Measurements from ENCODE around the gene FAM240A. TPM values are rescaled to one million over a fixed set of nuclear protein-coding genes. Genes with fewer than 3 reads are reported as not detected.
"Not testable (repeated sequence)": the region's sequence is repeated elsewhere in the genome, so short reads cannot be mapped to it uniquely, and the experiment has no call there.

FAM240A gene
- total RNA-seq, 4 donors from 2014 or later, result not detected

DNA sequence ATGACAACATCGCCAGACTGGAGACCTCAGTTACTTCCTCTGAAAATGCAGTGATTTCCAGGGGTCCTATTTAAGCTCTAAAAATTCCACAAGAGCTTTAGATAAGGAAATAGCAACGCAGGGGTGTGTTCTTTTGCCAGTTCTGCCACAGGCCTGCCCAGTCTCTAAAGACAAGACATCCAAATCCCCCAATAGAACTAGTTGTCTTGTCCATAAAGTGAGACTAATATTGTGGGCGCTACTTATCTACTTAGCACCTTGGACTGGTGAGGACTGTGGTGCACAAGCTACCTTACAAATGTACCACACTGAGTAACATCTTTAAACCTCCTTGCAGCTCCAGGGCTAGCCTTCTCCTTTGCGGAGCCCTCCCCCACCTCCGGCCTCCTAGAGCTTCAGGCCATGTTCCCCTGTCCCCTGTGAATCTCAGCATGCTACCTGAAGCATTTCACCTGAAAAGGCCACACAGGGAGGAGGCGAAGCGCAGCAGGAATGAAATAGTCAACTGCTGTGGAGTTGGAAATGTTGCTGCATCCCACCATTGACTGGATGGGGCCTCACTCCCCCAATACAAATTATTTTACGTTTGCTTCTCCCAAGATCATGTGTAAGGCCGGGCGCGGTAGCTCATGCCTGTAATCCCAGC is 36.6 kb upstream of the FAM240A start:
- no peak for DNase-seq
- no peaks in the 10 kb centered on the region for H3K36me3 ChIP-seq
- whole genome bisulfite sequencing, 2 donors (ENCODE audit: low coverage in 1 of 2), result 86 to 100% methylated on average over 1 to 11 of the region's 11 CpGs
- peaks cover 0 to 24% (median 11%) of the 10 kb centered on the region in 4 donors for H3K4me1 ChIP-seq
- intact Hi-C loops (cut with DNase I; ENCODE audit: low total_unique reads) (no loop called here), in situ Hi-C loops (cut with MboI; ENCODE audit: low pct_ligation_motif_present in 1 of 4, low pct_unique_long_range_greater_than_20kb in 1 of 4, low sequenced_read_pairs in 3 of 4) (no loop called here)
- TF ChIP-seq EP300 (IDR thresholded peaks at IDR 0.05; ENCODE audit: low read depth) (no peak), POLR2AphosphoS5 (IDR thresholded peaks at IDR 0.05) (no peak), POLR2A (IDR thresholded peaks at IDR 0.05) (no peak)
- TF ChIP-seq, protein P1, sequence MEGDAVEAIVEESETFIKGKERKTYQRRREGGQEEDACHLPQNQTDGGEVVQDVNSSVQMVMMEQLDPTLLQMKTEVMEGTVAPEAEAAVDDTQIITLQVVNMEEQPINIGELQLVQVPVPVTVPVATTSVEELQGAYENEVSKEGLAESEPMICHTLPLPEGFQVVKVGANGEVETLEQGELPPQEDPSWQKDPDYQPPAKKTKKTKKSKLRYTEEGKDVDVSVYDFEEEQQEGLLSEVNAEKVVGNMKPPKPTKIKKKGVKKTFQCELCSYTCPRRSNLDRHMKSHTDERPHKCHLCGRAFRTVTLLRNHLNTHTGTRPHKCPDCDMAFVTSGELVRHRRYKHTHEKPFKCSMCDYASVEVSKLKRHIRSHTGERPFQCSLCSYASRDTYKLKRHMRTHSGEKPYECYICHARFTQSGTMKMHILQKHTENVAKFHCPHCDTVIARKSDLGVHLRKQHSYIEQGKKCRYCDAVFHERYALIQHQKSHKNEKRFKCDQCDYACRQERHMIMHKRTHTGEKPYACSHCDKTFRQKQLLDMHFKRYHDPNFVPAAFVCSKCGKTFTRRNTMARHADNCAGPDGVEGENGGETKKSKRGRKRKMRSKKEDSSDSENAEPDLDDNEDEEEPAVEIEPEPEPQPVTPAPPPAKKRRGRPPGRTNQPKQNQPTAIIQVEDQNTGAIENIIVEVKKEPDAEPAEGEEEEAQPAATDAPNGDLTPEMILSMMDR (IDR thresholded peaks at IDR 0.05), result no peak
- no peak overlapping the region for H3K27ac ChIP-seq
- peaks cover 11% of the 10 kb centered on the region for H3K27me3 ChIP-seq
- H3K9me3 ChIP-seq, result no peaks in the 10 kb centered on the region
- H3K4me3 ChIP-seq, result no peak overlapping the region

DNA sequence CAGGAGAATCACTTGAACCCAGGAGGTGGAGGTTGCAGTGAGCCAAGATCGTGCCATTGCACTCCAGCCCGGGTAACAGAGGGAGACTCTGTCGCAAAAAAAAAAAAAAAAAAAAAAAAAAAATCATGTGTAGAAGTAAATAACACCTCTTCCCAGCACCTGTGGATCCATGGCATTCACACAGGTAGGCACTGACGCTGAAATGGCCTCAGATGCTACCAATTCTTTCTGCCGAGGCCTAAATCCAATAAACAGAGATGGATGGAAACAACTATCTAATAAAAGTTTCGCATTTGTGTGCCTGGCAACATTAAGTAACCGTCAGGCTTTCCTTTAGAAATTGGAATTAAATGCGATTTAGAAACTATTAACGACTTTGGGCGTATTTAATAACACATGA is 35.9 kb upstream of the FAM240A start:
- H3K9me3 ChIP-seq, result no peaks in the 10 kb centered on the region
- in situ Hi-C loops (cut with MboI; ENCODE audit: low pct_ligation_motif_present in 1 of 4, low pct_unique_long_range_greater_than_20kb in 1 of 4, low sequenced_read_pairs in 3 of 4), result no loop called here

DNA sequence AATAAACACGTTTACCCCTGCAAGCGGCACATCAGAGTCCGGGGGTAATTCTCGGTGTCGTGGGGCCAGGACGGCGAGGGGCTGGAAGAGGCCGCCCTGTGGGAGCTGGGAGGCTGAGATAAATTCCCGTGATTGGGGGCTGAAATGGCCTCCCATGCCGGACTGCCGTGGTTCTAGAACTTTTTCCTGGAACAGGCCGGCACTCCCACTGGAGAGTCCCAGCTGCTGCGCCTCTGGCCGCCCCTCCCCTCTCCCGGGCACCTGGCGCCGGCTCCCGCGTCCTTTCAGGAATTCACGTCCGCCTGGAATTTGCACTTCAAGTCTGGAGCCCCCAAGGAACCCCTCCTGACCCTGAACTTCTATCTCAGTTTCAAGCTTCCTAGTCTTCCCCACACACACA is 35.4 kb upstream of the FAM240A start:
- 58% methylated on average over 16 of the region's 21 CpGs; no CpG with 5 or more reads in 1 of the 2 donors for WGBS, 2 donors (ENCODE audit: low coverage in 1 of 2)
- TF ChIP-seq POLR2AphosphoS5 (IDR thresholded peaks at IDR 0.05) (no peak), POLR2A (IDR thresholded peaks at IDR 0.05) (no peak)
- TF ChIP-seq, protein P1 (IDR thresholded peaks at IDR 0.05), result no peak
- H3K27ac ChIP-seq, result no peak overlapping the region
- H3K36me3 ChIP-seq, result no peaks in the 10 kb centered on the region
- H3K27me3 ChIP-seq, result peaks cover 11% of the 10 kb centered on the region
- in situ Hi-C loops (cut with MboI; ENCODE audit: low pct_ligation_motif_present in 1 of 4, low pct_unique_long_range_greater_than_20kb in 1 of 4, low sequenced_read_pairs in 3 of 4) (no loop called here), intact Hi-C loops (cut with DNase I; ENCODE audit: low total_unique reads) (no loop called here)
- no peak overlapping the region for H3K4me3 ChIP-seq
- H3K9me3 ChIP-seq, result no peaks in the 10 kb centered on the region
- no peak for DNase-seq
- H3K4me1 ChIP-seq, result peaks cover 0 to 24% (median 11%) of the 10 kb centered on the region in 4 donors

More for the DNA sequence above, 35.9 kb upstream of the FAM240A start:
- Histone ChIP-seq H3K27ac (no peak overlapping the region), H3K36me3 (no peaks in the 10 kb centered on the region), H3K27me3 (peaks cover 11% of the 10 kb centered on the region), H3K4me1 (peaks cover 0 to 24% (median 11%) of the 10 kb centered on the region in 4 donors), H3K4me3 (no peak overlapping the region)
- TF ChIP-seq POLR2AphosphoS5 (IDR thresholded peaks at IDR 0.05), result no peak
- no peak for TF ChIP-seq POLR2A (IDR thresholded peaks at IDR 0.05)
- no peak for TF ChIP-seq EP300 (IDR thresholded peaks at IDR 0.05; ENCODE audit: low read depth)
- TF ChIP-seq, protein P1 (IDR thresholded peaks at IDR 0.05), result no peak
- intact Hi-C loops (cut with DNase I; ENCODE audit: low total_unique reads), result no loop called here
- 72 to 81% methylated on average over 10 of the region's 10 CpGs for WGBS, 2 donors (ENCODE audit: low coverage in 1 of 2)
- no peak for DNase-seq

DNA sequence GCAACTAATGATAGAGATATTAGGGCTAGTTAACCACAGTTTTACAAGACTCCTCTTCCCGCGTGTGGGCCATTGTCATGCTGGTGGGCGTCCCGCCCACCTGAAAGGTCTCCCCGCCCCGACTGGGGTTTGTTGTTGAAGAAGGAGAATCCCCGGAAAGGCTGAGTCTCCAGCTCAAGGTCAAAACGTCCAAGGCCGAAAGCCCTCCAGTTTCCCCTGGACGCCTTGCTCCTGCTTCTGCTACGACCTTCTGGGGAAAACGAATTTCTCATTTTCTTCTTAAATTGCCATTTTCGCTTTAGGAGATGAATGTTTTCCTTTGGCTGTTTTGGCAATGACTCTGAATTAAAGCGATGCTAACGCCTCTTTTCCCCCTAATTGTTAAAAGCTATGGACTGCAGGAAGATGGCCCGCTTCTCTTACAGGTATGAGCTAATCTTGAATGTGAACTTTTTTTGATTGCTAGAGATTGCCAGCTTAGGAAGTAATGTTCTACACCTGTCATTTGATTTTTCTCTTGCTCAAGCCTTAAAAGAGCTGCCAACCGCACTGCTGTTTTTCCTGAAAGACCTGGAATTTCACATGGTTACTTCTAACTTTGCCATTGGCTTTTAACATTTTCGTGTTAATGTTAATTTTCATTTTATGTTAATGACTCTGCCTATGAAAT is 34.6 kb upstream of the FAM240A start:
- DNase-seq; H3K9me3 ChIP-seq; in situ Hi-C loops (cut with MboI; ENCODE audit: low pct_ligation_motif_present in 1 of 4, low pct_unique_long_range_greater_than_20kb in 1 of 4, low sequenced_read_pairs in 3 of 4); intact Hi-C loops (cut with DNase I; ENCODE audit: low total_unique reads); H3K27ac ChIP-seq; H3K36me3 ChIP-seq; H3K4me3 ChIP-seq: not testable (repeated sequence)
- 81 to 84% methylated on average over 5 to 18 of the region's 18 CpGs for WGBS, 2 donors (ENCODE audit: low coverage in 1 of 2)
- Histone ChIP-seq H3K4me1 (peaks cover 0 to 24% (median 11%) of the 10 kb centered on the region in 4 donors), H3K27me3 (peaks cover 11% of the 10 kb centered on the region)

All from transverse colon (tissue), 4 donors.